ENCODE results near the gene NT5C1A.

NT5C1A gene

GRCh38 chr1:39639305-39640130 is 32.4 kb downstream of the NT5C1A start, which contains the start of gene HEYL:
Gene HEYL (minus strand): TSS chr1:39639643. CDS start chr1:39639625, 18 bp downstream.
- in situ Hi-C loops (cut with MboI; ENCODE audit: low sequenced_read_pairs) = no loop called here

DNA sequence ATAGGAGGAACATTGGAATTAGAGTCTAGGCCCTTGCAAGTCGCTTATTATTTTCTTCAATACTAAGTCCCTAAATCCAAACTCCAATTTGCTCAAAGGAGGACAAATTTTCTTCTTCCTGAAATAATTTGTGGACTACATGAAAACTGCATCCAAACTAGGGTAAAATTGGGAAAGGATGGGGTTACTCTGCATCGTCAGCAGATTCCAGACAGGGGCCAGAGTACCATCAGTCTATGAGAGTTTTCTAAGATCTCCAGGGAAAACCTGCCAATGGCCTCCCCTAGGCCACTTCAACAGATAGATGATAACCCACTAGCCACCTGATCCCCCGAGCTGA is 33.0 kb downstream of the NT5C1A start:
- in situ Hi-C loops (cut with MboI; ENCODE audit: low sequenced_read_pairs) = no loop called here

DNA sequence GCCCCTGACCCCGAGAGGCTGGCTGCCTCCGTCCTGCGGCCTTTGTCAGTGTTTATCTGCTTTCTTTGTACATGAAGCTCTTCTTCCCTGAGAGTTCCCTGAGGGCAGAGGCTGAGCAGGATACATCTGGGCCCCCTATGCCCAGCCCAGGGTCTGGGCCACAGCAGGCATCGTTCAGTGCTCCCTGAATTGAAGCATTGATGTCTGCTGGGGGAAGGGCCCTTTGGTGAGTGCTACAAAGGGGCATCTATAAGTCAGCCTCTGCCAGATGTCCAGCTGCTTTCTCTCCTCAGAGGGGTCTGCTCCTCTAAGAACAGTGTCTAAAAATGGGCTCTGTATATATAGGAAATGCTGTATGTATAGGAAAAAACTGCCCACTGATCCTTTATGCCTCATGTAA is 34.5 kb downstream of the NT5C1A start:
- in situ Hi-C loops (cut with MboI; ENCODE audit: low sequenced_read_pairs) = no loop called here

- in situ Hi-C loops (cut with MboI; ENCODE audit: low sequenced_read_pairs) = no loop called here
These were observed 36.1 kb downstream of the NT5C1A start for GRCh38 chr1:39635871-39636210.

DNA sequence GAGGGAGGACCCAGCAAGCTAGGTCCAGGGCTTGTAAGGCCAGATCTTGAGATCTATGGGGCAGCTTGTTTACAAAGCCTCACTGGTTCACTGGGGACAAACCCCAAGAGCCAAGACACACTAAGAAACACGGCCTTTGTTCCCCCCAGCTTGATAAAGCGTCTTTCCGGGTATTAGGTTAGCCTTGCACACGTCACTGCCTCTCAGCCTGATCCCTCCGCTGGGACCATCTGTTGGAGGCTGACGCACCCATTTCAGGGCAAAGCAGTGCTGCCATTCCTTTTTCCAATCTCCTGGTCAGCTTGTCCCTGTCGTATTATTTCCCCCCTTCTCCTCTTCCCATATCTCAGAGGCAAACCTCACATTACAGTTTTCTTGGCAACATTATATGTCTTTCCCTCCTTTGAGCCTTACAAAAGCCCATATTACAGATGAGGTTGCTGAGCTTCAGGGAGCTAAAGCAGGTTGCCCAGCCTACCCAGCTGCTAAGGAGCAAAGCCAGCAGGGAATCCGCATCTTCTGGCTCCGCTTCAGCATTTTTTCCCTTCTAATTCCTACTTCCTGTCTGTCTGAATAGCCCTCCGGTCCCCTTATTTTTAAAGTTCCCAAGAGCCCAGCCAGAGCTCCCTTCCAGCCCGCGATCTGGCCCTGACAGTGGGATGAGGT is 36.6 kb downstream of the NT5C1A start:
- in situ Hi-C loops (cut with MboI; ENCODE audit: low sequenced_read_pairs) = no loop called here

DNA sequence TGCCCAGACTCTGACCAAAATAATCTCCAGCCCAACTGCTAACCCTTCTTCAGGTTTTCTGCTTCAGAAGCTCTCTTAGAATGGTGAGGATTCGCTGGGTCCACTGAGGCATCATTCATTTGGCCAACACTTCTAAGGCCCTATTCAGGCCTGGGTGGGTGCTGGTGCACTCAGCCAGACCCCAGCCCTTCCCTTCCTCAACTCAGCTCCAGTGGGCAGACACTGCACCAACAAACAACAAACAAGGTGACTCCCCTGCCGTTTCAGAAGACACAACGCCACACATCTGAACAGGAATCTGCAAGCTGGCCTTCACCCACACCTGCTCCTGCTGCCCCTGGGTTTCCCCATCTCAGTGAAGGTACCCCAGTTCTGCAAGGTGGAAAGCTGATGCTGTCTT is 38.5 kb downstream of the NT5C1A start:
- in situ Hi-C loops (cut with MboI; ENCODE audit: low sequenced_read_pairs) = no loop called here

- in situ Hi-C loops (cut with MboI; ENCODE audit: low sequenced_read_pairs) = no loop called here
These were observed 39.1 kb downstream of the NT5C1A start for GRCh38 chr1:39632682-39633417.

DNA sequence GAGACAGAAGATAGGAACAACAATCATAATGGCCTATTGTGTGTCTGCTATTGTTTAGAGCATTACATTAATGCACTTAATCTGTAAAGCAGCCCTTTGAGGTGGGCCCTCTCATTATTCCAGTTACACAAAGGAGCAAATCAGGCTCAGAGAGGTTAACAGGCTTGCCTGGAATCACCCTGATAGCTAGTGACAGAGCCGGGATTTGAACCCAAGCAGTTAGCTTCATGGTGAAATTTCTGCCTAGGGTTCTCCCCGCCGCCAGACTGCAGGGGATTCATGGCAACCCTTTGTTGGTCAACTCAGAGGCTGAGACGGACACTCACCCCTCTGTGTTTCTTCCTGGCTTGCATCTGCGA is 39.6 kb downstream of the NT5C1A start:
- in situ Hi-C loops (cut with MboI; ENCODE audit: low sequenced_read_pairs) = no loop called here

DNA sequence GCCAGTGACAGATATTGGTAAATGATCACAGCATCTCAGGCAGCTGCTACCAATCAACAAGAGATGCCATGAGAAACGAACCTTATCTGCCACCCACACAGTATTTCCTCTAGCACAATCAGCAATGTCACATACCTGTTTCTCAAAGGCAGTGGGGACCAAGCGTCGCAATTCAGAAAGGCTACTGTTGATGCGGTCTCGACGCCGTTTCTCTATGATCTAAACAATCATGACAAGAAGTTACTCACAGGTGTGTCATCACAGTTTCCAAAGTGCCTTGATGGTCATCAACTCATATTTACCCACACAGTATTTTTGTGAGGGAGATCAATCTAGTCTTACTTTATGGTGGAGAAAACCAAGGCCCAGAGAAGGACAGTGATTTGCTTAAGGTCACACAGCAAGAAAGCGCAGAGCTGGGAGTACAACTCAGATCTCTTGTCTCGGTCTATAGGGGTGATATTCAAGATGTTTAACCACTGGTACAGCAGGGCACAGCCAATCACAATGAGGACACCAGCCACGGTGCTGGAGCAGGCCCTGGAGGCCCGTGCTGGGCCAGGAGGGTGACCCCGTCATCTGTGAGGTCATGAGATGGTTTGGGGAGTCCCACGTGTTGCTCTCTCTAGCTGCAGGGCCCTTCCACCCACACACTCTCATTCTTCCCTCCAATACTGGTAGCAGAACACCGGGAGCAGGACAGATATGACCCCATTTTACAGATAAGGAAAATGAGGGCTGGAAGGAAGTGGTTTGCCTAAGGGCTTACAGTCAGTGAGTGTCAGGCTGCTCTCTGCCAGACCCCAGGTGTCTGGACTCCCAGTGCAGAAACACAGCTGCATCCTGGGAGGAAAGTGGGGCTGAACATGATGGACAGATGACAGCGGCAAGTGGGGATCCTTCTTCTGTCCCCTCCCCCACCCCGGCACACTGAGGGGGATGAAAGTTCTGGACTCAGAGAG is 40.3 kb downstream of the NT5C1A start:
- in situ Hi-C loops (cut with MboI; ENCODE audit: low sequenced_read_pairs) = no loop called here

DNA sequence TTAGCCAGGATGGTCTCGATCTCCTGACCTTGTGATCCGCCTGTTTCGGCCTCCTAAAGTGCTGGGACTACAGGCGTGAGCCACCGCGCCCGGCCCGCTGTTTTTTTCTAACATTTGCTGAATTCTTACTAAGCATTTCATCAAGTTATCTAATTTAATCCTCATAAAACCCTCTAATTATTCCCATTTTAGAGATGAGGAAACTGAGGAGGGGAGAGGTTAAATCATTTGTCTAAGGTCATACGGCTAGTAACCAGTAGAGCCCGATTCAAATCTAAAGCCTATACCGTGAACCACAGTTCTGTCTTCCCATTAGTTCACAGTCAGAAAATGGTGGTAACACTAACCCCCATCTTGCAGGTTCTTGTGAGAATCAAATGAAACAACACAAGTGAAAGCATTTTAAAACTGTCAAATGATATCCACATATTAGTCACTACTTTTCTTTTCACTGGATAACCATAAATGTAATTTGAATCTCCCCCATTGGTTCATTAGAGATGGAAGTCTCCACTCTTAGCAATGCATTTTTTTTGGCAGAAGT is 43.0 kb downstream of the NT5C1A start:
- in situ Hi-C loops (cut with MboI; ENCODE audit: low sequenced_read_pairs) = no loop called here

DNA sequence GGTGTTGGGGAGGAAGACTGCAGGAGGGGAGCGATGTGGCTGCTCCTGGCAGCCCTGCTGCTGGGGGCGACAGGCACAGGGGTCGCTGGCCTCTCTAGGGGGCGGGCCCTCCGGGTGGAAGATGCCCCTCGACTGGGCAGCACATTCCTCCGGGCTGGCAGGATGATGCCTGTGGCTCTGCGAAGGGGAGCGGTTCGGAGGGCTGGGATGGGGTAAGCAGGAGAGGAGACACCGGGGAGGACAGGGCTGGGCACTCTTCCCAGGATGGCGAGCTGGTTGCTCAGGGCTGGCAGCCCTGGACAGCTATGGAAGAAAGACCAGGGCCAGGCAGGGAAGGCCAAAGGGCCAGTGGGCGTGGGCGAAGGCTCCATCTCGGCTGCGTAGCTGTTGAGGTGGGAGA is 45.3 kb downstream of the NT5C1A start:
- in situ Hi-C loops (cut with MboI; ENCODE audit: low sequenced_read_pairs) = no loop called here

DNA sequence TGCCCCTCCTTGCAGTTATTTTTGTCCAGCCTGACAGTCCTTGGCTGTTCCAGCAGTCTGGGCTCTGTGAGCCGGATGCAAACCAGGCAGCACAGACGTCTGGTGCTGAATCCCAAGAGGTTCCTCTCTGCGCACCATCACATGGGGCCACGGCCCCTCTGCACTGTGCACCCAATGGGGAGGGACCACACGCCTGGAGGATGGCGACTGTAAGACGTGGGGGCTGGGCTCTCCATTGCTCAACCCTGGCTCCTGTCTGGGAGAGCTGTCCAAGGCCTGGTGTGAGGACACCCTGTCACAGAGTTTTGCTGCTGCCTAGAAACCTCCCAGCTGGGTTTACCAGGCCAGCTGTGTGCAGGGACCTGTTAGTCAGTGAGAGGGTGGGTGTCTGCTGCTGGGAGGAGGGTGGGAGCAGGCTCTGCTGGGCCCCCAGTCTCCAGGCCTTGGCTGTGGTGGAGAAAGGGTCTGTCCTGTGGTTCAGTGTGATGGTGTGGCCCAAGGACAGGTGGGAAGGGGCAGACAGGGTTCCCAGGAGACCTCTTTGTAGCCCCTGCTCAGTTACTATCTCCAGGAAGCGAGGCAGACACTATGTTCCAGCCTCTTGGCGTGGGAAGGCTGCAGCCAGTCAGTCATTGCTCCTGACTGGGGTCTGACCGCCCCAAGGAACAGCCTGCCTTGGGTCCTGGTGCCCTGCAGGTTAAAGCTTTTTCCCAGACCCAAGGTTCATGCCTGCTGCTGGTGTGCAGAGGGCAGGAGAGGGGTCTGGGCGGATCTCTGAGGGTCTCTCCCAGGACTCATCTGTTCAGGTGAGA is 46.2 kb downstream of the NT5C1A start:
- in situ Hi-C loops (cut with MboI; ENCODE audit: low sequenced_read_pairs) = no loop called here

DNA sequence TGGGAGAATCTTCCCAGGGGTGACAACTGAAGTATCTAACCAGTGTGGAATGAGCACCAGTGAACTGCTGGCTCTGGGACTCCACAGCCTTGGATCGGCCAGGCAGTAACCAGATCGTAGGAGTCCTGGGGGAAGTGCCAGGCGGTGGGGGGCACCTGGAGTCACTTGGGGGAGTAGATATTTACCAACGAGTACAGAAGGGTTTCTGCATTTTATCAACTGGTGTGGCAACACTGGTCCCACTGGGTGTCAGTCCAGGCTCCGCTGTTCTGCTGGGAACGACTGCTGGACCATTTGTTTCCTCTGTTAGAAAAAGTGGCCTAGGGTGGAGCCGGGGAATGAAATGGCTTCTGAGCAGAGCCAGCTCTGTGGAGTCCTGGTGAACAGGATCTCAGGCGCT is 46.9 kb downstream of the NT5C1A start:
- in situ Hi-C loops (cut with MboI; ENCODE audit: low sequenced_read_pairs) = no loop called here

- in situ Hi-C loops (cut with MboI; ENCODE audit: low sequenced_read_pairs) = no loop called here
These were observed 48.9 kb downstream of the NT5C1A start for GRCh38 chr1:39623053-39623452.

GRCh38 chr1:39622427-39622826 is 49.5 kb downstream of the NT5C1A start:
- in situ Hi-C loops (cut with MboI; ENCODE audit: low sequenced_read_pairs) = no loop called here

- in situ Hi-C loops (cut with MboI; ENCODE audit: low sequenced_read_pairs) = no loop called here
These were observed 51.2 kb downstream of the NT5C1A start for GRCh38 chr1:39620659-39621165.

- in situ Hi-C loops (cut with MboI; ENCODE audit: low sequenced_read_pairs) = no loop called here
These were observed 54.3 kb downstream of the NT5C1A start for GRCh38 chr1:39617488-39618049.

DNA sequence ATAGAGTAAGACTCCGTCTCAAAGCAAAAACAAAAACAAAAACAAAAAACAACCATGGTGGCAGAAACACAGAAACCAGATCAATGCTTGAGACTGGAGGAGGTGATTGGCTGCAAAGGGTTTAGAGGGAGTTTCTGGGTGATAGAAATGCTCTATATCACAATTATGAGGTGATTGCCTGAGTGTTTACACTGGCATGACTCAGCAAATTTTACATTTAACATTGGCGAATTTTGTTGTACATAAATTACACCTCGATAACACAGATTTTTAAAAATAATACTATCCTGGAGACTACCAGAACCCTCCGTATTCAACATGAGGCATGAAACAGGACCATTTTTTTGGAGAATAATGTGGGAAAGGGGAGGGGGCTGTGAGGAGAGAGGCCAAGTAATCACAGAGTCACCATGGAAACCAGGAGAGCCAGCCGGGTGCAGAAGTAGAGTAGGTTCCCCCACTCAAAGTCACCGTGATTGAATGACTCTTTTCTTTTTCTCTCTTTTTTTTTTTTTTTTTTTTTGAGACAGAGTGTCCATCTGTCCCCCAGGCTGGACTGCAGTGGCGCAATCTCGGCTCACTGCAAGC is 56.7 kb downstream of the NT5C1A start:
- in situ Hi-C loops (cut with MboI; ENCODE audit: low sequenced_read_pairs) = no loop called here

DNA sequence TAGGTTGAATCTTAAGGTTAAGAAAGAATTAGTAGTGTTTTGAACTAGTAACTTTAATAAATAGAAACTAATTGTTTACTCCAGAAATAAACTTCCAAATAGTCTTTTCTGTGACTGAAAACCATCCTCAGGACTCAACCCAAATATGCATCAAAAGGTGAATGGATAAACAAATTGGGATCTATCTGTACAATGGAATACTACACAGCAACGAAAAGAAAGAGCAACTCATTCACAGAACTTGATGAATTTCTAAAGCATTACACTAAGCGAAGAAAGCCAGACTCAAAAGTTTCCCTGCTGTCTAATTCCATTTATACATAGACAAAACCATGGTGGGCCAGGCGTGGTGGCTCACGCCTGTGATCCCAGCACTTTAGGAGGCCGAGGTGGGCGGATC is 57.4 kb downstream of the NT5C1A start:
- in situ Hi-C loops (cut with MboI; ENCODE audit: low sequenced_read_pairs) = no loop called here
